GM18505 (cell line): Measurements from ENCODE around the gene KIAA0513.

ENCODE experiments used
- ATAC-seq: cut with Tn5 transposase; IDR thresholded peaks from one replicate; pipeline ENCODE4 v1.9.1; 2021; ENCODE audit not compliant: unreplicated experiment
- POLR2A ChIP-seq: IDR thresholded peaks from 4 replicates; pipeline ENCODE4 v1.6.1; 2011; ENCODE audit warnings: borderline replicate concordance; ENCODE audit not compliant: insufficient read depth, insufficient read length; ENCODE audit errors: extremely low read depth

Gene KIAA0513

GRCh38 chr16:85079785-85080570 is 52.4 kb downstream of the KIAA0513 start:
- no peak for ATAC-seq
- TF ChIP-seq POLR2A: no peak

GRCh38 chr16:85081038-85081437 is 53.4 kb downstream of the KIAA0513 start:
- no peak for ATAC-seq
- TF ChIP-seq POLR2A: no peak

DNA sequence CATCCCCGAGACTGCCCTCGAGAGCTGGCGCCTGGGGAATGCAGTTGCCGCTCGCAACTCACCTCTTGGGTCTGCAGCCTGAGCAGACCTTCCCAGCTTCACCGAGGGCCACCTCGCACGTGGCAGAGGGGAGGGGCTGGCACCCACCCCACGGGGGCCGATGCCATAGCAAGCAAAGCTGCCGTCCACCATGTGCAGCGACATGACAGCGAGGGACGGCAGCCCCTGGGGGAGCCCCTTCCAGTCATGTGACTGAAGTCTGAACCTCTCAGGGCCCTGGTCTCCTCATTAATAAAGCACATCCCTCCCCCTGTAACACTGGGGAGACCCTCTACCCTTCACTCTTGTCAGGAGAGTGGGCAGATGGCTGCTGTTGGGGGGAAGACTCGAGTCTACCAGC is 54.2 kb downstream of the KIAA0513 start:
- TF ChIP-seq POLR2A: no peak
- ATAC-seq: no peak

DNA sequence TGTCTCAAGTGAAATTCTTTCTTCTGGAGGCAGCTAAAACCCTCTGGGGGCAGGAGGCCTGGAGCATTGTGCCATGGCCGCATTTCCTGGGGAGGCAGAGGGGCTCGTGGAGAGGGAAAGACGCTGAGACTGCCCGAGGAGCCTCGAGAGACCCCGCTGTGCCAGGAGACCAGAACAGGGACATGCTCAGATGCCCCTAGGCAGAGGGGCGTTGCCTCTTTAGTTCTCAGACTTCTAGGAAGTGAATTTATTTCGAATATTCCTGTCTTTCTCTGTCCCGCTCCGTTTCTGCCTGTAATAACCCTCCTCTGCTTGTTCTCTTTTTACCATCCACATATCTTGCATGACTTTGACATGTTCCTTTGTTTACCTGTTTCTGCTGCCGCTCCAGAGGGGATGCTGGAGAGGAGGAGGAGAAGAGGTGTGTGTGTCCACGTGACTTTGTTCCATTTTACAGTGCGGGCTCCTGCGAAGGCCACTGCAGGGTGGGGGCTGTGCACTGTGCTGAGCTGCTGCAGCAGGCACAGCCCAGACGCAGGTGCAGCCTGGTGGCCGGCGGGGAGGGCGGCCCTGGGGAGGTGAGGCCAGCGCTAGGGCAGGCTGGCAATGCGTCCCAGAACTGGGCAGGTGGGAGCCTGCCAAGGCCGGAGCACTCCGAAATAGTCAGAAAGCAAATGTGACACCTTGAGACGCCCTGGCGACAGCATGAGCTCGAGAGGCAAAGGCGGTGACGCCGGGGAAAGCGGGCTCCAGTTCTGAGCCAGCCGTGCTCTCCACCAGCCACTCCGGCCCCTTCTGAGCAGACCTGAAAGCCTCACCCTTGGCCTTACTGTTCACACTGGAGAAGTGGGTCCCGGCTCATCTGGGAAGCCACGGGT is 54.8 kb downstream of the KIAA0513 start:
- ATAC-seq: no peak
- no peak for TF ChIP-seq POLR2A

GRCh38 chr16:85083051-85083639 is 55.5 kb downstream of the KIAA0513 start:
- no peak for TF ChIP-seq POLR2A

DNA sequence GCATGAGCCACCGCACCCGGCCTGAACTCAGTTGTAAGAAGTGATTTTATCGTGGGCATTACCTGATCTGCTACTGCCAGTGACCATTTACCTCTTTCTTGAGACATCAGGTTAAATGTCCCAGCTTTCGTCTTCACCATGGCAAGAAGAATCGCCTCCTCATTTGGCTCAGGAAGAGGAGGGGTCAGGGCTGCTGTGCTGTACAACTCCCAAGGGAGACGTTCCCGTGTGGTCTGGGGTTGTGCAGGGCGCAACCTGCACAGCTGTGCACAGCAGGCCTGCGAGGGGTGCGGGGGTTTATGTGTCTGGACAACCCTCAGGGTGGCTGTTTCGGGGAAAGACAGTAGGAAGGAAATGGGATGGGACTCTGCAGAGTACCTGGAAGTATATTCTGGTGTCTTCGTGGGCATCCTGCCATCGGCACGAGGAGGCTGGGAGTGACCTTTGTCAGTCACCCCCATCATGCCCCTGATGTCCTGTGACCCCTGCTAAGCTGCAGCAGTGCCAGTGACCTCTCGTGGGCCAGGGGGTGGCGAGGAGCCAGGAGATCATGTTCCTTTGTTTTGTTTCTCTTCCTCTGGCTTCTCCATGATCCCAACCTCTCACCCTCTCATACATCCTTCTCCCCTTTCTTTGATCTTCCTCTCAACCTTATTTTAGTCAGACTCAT is 57.4 kb downstream of the KIAA0513 start:
- no peak for ATAC-seq
- TF ChIP-seq POLR2A: no peak

More at GRCh38 chr16:85083051-85083639, 55.5 kb downstream of the KIAA0513 start:
- ATAC-seq: no peak

- no peak for TF ChIP-seq POLR2A
- ATAC-seq: no peak
Observed at GRCh38 chr16:85085721-85086120, 58.1 kb downstream of the KIAA0513 start.

DNA sequence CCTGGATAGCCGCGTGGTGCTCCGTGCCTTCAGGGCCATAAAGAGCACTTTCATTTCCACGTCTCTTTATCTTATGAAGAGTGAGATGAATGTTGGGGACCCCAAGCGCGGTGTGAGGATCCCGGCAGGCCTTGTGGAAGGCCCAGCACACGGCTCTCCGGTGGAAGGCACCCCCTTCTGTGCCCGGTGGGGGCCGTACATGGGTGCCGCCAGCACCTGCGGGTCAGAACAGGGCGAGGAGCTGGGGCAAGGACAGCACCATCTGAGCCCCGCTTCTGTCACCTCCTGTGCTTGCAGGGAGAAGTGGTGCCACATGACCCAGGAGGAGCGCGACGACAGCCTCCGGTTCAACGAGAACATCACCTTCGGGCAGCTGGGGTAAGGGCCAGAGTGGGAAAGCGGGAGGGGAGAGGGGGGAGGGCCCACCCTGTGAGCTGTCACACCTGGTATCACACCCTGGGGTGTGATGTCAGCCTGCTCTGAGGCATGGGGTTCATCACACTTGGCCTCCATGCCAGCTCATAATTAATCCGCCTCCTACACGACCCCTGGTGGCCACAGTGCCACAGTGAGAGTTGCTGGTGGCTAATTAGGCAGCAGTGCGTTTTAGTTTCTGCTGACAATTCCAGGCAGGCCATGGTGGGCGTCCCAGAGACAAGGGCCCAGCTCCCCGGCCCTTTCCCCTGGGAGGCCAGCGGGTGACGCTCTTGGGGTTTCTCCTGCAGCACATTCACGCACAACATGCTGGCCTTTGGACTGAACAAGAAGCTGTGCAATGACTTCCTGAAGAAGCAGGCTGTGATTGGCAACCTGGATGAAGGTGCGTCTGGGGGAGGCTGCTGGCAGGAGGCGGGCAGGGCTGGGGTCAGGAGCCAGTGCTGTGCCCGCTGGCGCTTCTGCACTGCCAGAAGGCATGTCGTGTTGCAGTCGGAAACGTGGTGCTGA is 59.0 kb downstream of the KIAA0513 start:
- TF ChIP-seq POLR2A: no peak
- ATAC-seq: peak; percentile 52

DNA sequence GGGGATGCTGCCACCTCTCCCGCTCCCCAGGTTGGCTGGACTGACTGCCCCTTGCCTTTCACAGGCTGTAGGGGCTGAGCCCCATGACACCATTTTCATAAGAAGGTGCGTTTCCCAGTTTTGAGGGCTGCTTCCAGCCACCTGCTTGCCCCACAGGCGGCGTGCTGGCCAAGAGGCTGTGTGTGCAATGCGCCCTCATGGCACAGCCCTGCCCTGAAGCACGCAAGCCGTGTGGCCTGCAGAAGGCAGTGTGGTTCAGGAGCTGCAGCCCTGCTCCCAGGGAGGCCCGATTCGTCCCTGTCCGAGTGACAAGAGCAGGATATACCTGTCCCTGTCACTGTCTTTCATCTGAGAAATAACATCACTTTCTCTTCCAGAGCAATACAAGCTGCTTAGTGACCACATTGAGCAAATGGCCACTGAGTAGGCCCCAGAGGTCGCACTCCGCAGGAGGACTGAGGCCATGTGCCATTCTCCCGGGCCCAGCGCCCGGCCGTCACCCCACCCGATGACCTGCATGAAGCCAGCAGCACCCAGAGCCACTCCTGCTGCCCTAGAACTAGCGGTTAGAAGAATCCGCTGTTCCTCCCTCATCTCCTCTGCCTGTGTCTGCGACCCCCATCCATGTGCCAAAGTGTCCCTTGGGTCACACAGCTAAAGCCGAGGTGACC is 60.4 kb downstream of the KIAA0513 start:
- no peak for TF ChIP-seq POLR2A
- ATAC-seq: no peak

DNA sequence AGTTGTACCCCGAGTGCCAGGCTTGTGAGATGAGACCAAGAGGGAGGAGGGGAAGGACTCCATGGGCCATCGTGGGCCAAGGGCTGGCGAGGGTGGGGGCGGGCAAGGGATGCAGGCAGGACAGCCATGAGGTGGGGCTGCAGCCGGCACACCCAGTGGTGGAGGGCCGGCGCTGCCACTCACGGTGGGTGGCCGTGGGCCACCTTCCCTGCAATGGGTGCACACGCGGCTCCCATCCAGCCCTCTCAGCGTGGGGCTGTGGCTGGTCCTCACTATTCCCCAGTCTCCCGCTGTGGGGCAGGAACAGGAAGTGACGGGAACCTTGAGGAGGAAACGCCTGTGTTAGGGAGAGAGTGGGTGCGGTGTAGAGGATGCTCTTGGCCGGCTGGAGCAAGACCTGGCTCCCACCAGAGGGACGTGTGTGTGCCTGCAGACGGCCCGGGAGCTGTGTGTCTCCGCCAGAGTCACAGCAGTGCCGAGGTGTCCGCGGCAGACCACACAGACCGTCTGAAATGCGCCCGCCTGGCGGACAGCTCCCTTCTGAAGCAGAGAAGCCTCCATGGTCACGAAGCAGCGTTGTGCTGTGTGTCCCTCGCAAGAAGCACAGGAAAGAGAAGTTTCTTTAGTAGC is 61.1 kb downstream of the KIAA0513 start:
- TF ChIP-seq POLR2A: no peak
- ATAC-seq: no peak

- no peak for ATAC-seq
- TF ChIP-seq POLR2A: no peak
Observed at GRCh38 chr16:85089525-85089924, 61.9 kb downstream of the KIAA0513 start.

GRCh38 chr16:85090181-85090580 is 62.6 kb downstream of the KIAA0513 start:
- TF ChIP-seq POLR2A: no peak
- ATAC-seq: no peak
